Stimulated activated CD4-positive, alpha-beta T cell treated with anti-CD3 and anti-CD28 coated beads, Interleukin-4, amount 100 ng/mL, for 1 hour (primary cell): ENCODE measurements around the gene AAR2.

ENCODE experiments used
- DNase-seq: peaks from one replicate; pipeline ENCODE4 v3.0.0-alpha.2; 2020

AAR2 gene

GRCh38 chr20:36235892-36236785 is at the start of gene AAR2:
AAR2 (plus strand) TSS chr20:36236478; CDS start chr20:36239869, 3,391 bp downstream.
- peak; percentile 83 for DNase-seq

GRCh38 chr20:36193977-36194712 is 42.1 kb upstream of the AAR2 start:
- DNase-seq, result no peak

- DNase-seq, result no peak
Measured at GRCh38 chr20:36196676-36197075, 39.6 kb upstream of the AAR2 start.

- no peak for DNase-seq
Measured at GRCh38 chr20:36197271-36197670, 39.0 kb upstream of the AAR2 start.

GRCh38 chr20:36199345-36200257 is 36.7 kb upstream of the AAR2 start:
- peak; percentile 74 for DNase-seq

- DNase-seq, result no peak
Measured at GRCh38 chr20:36200451-36200850, 35.8 kb upstream of the AAR2 start.

- no peak for DNase-seq
Measured at GRCh38 chr20:36201198-36201597, 35.1 kb upstream of the AAR2 start.

GRCh38 chr20:36202891-36203338 is 33.4 kb upstream of the AAR2 start:
- peak; percentile 79 for DNase-seq

GRCh38 chr20:36203861-36204260 is 32.4 kb upstream of the AAR2 start:
- DNase-seq, result no peak

GRCh38 chr20:36205026-36205425 is 31.3 kb upstream of the AAR2 start:
- DNase-seq, result no peak

GRCh38 chr20:36206068-36206467 is 30.2 kb upstream of the AAR2 start:
- DNase-seq, result no peak

GRCh38 chr20:36206641-36207040 is 29.6 kb upstream of the AAR2 start:
- DNase-seq, result no peak

GRCh38 chr20:36207602-36208001 is 28.7 kb upstream of the AAR2 start:
- no peak for DNase-seq

- DNase-seq, result no peak
Measured at GRCh38 chr20:36208257-36208656, 28.0 kb upstream of the AAR2 start.

GRCh38 chr20:36210436-36211021 is 25.7 kb upstream of the AAR2 start:
- DNase-seq, result no peak

GRCh38 chr20:36213362-36213761 is 22.9 kb upstream of the AAR2 start:
- no peak for DNase-seq

- DNase-seq, result no peak
Measured at GRCh38 chr20:36214684-36215256, 21.5 kb upstream of the AAR2 start.

- DNase-seq, result no peak
Measured at GRCh38 chr20:36215778-36216177, 20.5 kb upstream of the AAR2 start.

GRCh38 chr20:36216314-36217025 is 19.8 kb upstream of the AAR2 start:
- DNase-seq, result no peak

GRCh38 chr20:36217226-36217625 is 19.1 kb upstream of the AAR2 start:
- DNase-seq, result no peak

GRCh38 chr20:36218380-36219064 is 17.8 kb upstream of the AAR2 start:
- DNase-seq, result no peak
